HG03565 (cell line): ENCODE results near the gene GALNT9.

ENCODE experiments used
- ATAC-seq: cut with Tn5 transposase; IDR thresholded peaks from one replicate; pipeline ENCODE4 v1.9.1; 2021; ENCODE audit warnings: mild to moderate bottlenecking, moderate library complexity; ENCODE audit not compliant: unreplicated experiment

Gene GALNT9

DNA sequence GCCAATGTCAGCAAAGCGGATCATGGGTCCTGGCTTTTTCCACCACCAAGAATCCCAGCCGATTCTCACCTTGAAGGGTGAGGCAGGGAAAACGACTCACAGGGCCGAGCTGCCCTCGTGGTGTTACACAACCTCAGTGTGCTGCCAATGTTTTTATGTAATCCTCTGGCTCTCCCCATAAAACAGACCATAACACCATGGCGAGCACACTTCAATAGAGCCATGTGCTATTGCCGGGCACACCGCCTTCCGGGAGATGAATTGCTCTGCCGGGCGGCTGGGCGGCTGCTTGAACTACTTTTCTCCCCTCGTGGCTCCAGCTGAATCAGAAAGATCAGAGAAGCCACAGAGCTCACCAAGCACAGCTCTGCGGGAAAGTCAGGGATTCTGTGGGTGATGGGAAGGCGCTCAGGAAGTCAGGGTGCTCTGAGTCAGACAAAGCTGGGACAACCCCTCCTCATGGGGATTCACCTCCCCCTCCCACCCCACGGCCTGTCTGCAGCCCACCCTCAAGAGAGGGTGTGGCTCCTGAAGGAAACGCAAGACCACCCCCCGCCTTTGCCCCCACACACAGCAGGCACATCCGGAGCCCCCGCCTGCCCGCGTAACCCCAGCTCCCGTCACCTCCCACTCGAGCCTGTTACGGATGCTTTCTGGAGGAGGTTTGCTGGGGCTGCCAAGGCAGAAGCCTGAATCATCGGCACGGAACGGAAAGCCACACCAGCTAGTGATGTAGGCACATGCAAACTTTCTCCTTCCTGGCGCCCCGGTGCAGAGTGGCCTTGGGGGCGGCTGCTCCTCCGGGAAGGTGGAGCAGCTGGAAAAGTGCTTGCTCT lies 1.8 kb downstream of the GALNT9 start:
- ATAC-seq, result no peak

DNA sequence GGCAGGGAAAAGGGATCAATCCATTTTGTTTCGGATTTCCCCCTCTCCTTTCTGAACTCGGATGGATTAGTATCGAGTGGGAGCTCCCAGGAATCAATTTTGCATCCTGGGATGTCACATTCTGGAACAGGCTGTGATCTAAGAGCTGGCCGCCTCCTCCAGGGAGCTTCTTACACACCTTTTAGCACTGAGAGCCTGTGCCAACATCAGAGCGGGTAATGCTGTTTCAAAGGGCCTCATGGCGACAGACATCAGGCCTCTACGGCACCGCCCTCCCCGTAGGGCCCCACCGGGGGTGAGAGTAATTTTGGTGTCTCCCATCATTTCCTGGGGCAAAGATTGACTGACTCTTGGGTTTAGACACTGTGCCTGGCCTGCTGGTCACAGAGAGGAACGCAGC lies 2.7 kb downstream of the GALNT9 start:
- no peak for ATAC-seq

GRCh38 chr12:132325733-132326130 lies 3.7 kb downstream of the GALNT9 start:
- ATAC-seq, result no peak

GRCh38 chr12:132324841-132325732 lies 4.3 kb downstream of the GALNT9 start:
- ATAC-seq, result no peak

DNA sequence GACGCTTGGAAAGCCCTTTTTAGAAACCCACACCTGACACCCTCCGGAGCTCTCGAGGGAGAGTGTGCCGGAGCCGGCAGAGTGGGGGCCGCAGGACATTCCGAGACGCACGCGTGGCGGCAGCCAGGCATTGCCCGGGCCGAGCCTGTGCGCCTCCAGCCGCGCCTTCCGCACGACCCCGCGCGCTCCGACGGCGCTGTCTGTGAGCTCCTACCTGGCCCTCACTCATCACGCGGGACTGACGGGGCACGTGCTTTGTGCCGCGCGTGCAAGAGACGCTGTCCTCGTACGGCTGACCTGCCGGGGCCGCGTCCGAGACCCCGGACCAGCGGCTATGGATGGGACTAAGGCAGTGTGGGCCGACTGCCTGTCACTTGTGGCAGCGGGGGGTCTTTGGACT lies 5.2 kb downstream of the GALNT9 start:
- ATAC-seq, result no peak

- no peak for ATAC-seq
These were observed 6.0 kb downstream of the GALNT9 start for GRCh38 chr12:132323171-132324010.

DNA sequence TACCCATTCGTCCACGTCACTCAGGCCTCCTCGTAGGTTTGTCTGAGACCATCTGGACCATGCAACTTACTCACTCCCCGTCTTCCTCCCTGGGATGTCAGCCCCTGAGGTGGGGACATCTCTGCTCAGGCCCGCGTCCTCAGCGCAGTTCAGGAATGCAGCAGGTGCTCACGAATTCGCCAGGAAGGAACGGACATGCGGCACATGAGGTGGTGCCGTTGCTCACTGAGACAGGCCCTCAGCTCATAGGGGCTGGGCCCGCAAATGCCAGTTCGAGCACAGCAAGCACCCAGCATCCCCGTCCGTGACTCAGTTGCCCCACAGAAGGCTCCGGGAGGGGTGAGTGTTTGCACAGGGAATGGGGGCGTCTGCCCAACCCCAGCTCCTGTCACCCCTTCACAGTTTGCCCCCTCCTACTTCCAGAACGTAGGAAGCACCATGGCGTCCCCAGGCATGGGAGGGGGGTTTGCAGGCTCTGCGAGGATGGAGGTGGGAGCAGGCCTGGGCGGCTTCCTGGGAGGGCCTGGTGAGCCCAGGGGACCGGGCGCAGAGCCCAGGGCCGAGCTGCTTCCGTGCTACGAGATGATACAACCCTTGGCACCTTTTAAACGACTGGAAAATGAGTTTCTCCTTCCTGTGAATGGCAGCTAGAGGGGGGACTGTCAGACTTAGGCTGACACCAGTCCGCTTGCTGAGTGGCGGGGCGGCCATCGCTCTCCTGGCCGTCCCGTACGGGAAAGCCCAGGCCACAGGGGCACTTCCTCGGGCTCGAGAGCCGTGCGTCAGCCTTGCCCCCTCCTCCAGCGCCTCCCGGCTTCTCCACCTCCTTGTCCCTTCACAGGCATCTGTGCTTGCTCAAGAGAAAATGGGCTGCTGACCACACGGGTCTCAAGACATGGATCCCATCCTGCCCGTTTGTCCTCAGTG lies 6.9 kb downstream of the GALNT9 start:
- no peak for ATAC-seq

- ATAC-seq, result no peak
These were observed 7.9 kb downstream of the GALNT9 start for GRCh38 chr12:132321321-132322118.

GRCh38 chr12:132320767-132321211 lies 8.6 kb downstream of the GALNT9 start:
- no peak for ATAC-seq

DNA sequence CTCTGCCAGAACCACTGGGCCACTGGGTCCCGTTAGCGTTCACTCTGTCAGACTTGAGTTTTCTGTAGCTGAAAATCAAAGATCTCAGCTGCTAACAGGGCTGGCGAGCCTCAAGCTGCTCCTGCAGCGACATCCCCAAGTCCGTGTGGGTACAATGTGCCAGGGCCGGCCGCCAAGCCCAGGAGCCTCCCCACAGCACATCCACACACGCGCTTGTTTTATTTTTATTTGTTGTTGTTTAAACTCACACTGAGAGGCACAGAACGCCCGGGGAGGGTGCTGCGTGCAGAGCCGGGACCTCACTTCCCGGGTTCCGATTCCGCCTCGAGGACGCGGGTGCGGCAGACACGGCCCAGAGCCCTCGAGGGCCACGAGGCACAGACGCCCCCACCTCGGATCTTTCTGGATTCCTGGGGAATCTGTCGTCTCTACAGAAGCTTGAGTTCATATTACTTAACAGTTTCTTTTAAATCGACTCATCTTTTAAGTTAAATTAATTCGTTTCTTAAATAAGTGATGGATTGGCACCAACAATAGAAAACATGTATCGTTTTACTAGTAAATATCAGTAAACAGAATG lies 9.3 kb downstream of the GALNT9 start:
- no peak for ATAC-seq

DNA sequence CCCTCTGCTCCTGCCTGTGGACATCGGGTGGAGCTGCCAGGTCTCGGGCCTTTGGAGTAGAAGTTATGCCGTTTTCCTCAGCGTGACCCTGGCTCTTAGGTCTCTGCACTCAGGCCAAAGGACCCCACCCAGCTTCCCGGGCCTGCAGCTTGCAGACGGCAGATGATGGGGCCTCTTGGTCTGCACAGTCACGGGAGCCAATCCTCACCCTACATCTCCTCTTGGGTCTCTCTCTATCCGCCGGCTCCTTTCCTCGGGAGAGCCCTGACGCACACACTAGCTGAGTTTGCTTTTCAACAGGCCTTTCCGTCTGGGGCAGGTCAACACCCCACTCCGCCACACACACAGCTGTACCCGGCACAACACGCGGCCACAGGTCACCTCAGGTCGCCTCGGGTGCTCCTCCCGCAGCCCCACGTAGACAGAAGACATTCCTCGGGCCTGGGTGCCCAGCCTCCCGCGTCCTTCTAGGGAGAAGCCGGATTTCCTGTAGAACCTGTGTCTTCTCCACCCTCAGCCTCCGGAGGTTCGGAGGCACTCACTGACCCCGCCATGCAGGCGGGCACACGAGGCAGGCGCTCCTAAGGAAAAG lies 9.9 kb downstream of the GALNT9 start:
- ATAC-seq, result no peak

DNA sequence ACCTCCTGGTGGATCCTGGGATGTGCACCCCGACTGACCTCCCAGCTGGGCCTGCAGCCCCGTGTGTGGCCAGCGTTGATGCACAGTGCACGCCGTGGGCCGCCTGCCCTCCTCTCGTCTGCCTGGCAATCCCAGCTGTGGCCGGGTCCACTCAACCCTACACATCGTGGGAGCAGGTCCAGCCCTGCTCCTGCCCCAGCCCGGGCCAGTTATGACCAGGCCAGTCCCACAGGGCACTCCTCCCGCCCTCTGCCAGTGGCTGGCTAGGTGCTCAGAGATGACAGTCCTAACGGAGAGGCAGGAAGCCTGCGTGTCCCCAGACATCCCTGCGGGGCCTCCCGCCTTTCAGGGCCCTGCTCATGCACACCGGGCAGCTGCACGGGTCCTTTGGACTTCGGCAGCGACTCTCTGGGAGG lies 10.8 kb downstream of the GALNT9 start:
- no peak for ATAC-seq

DNA sequence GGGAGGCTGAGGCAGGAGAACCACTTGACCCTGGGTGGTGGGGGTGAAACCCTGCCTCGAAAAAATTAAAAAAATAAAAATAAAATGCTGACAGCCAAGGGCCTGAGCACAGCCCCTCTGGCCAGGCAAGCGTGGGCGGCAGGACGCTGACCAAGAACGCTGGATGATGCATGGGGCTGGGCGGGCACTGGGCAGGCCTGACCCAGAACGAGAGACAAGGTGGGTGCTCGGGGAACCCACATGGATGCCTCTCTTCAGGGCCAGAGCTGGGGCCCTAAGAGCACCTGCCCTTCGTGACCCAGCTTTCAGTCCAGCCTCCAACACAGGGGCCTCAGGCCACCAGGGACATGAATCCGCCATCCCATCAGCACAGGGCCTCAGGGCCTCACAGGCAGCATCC lies 11.3 kb downstream of the GALNT9 start:
- no peak for ATAC-seq

DNA sequence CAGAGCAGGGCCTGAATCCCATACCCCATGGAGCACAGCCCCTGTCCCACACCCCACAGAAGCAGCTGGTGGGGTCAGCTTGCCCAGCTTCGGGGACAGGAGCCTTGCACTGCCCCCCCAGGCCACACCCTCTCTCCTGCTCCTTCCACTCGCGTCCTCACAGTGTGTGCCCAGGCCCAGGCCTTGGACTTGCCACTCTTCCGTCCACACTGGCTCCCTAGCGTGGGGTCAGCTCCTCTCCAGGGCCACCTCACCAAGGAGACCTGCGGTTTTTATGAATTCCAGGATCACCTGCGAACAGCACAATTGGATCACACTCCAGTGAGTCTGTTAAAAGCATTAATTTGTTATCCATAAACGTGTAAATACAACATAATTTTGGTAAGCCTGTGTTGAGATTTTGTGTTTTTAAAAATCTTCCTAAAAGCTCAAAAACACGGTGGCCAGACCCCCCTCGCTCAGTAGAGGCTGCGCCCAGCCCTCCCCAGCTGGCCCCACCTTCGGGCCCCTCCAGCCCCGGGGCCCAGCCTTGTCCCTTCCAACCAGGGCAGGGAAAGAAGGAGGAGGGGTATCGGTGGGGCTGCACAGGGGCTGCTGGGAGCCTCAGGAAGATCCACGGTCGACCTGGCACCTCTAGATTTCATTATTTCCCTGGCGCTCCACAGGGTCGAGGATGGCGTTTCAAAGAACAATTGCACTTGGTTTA lies 12.0 kb downstream of the GALNT9 start:
- no peak for ATAC-seq

DNA sequence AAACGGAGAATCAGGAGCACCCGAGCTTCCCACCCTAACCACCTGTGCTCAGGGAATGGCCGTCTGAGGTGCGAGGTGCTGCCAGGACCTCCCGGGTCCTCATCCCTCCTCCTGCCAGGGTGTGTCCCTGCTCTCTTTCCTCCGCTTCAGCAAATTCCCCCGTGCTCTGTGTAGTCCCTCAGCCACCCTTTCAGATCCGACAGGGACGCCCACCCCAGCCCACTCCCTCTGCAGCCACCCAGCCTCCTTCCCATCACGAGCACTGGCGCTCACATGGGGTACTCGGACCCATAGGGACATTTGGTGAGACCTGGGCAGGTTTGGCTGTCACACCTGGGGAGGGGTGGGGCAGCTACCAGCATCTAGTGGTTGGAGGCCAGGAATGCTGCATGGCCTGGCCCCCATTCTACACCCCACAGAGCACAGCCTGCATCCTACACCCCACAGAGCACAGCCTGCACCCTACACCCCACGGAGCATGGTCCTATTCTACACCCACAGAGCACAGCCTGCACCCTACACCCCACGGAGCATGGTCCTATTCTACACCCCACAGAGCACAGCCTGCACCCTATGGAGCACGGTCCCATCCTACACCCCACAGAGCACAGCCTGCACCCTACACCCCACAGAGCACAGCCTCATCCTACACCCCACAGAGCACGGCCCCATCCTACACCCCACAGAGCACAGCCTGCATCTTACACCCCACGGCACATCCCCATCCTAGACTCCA lies 12.7 kb downstream of the GALNT9 start:
- ATAC-seq, result no peak

GRCh38 chr12:132315951-132316350 lies 13.4 kb downstream of the GALNT9 start:
- no peak for ATAC-seq

DNA sequence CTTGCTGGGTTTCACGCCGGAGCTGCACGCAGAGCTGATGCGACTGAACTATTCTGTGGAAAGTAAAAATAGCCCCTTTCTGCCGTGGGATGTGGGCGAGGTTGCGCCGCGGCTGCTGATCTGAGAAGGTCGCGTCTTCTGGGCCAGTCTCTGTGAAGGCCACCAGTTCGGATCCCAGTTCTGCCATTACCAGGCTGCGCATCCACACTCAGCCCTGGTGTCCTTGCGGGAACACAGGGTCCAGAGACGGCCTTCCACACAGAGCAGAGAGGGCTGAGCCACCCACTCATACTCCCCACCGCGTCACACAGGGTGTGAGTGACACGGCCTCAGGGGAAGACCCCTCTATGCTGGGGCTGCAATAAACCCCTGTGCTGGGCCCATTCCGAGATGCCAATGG lies 13.9 kb downstream of the GALNT9 start:
- ATAC-seq, result no peak
